PFSK-1 (cell line): ENCODE results near the gene RIC8A.

Experiments used
- FOXP2 ChIP-seq: optimal IDR thresholded peaks from 2 replicates; pipeline ENCODE3; 2011; ENCODE audit warnings: borderline replicate concordance, control low read depth, inconsistent platforms; ENCODE audit not compliant: insufficient read depth; ENCODE audit errors: extremely low read length, extremely low read depth
- POLR2AphosphoS5 ChIP-seq: IDR thresholded peaks from 2 replicates; pipeline ENCODE4 v1.6.1; 2012; ENCODE audit warnings: low read depth, mild to moderate bottlenecking, control low read depth, low read length, moderate library complexity
- SIN3A ChIP-seq: IDR thresholded peaks from 2 replicates; pipeline ENCODE4 v1.6.1; 2012; ENCODE audit warnings: mild to moderate bottlenecking, low read length, moderate library complexity, borderline replicate concordance; ENCODE audit not compliant: insufficient read depth
- TAF1 ChIP-seq: IDR thresholded peaks from 2 replicates; pipeline ENCODE4 v1.6.1; 2012; ENCODE audit warnings: low read length, control low read depth, borderline replicate concordance; ENCODE audit not compliant: insufficient read depth
- TF ChIP-seq, protein P1 (sequence below), 2 experiments: IDR thresholded peaks; 2 replicates each; pipeline versions ENCODE4 v1.6.1 to v1.8.0; 2011 to 2012; ENCODE audit warnings: low read depth in 2 of 2, low read length in 2 of 2, control low read depth in 1 of 2, inconsistent platforms in 1 of 2, mild to moderate bottlenecking in 1 of 2, moderate library complexity in 1 of 2; ENCODE audit not compliant: insufficient read depth in 1 of 2

DNA sequence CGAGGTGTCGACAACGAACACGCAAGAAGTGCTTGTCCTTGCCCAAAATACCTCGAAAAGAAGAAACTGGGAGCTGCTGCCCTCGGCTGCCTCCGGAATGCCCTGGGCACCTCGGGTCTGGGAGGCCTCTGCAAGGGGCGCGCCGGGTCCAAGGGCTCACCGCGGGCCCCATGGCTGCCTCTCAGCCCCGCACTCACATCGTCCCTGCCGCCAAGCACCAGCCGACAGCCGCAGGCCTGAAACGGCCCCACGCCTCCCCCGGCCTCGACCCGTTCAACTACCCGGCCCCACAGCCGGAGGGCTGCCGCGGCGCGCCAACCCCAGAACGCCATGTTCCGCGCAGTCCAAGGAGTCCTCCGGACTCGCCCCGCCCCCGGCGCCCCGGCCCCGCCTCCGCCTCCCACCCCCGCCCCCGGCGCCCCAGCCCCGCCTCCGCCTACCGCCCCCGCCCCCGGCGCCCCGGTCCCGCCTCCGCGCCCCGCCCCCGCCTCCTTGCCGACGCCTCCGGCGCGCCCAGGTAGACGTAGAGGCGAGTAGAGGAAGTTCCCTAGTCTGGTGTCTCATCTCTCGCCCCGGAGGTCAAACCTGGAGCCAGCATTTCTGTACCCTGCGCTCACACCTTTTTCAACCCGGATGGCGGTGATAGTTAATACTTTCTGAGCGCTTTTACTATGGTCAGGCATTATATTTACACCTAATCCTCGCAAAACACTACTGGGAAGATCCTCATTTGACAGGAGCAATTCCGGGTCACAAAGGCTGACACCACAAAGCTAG is 28.7 kb downstream of the RIC8A start, which contains the start of gene SIRT3:
- TF ChIP-seq, protein P1, sequence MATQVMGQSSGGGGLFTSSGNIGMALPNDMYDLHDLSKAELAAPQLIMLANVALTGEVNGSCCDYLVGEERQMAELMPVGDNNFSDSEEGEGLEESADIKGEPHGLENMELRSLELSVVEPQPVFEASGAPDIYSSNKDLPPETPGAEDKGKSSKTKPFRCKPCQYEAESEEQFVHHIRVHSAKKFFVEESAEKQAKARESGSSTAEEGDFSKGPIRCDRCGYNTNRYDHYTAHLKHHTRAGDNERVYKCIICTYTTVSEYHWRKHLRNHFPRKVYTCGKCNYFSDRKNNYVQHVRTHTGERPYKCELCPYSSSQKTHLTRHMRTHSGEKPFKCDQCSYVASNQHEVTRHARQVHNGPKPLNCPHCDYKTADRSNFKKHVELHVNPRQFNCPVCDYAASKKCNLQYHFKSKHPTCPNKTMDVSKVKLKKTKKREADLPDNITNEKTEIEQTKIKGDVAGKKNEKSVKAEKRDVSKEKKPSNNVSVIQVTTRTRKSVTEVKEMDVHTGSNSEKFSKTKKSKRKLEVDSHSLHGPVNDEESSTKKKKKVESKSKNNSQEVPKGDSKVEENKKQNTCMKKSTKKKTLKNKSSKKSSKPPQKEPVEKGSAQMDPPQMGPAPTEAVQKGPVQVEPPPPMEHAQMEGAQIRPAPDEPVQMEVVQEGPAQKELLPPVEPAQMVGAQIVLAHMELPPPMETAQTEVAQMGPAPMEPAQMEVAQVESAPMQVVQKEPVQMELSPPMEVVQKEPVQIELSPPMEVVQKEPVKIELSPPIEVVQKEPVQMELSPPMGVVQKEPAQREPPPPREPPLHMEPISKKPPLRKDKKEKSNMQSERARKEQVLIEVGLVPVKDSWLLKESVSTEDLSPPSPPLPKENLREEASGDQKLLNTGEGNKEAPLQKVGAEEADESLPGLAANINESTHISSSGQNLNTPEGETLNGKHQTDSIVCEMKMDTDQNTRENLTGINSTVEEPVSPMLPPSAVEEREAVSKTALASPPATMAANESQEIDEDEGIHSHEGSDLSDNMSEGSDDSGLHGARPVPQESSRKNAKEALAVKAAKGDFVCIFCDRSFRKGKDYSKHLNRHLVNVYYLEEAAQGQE (IDR thresholded peaks at IDR 0.05; ENCODE audit: insufficient read depth in 1 of 2, low read depth in 2 of 2, low read length in 2 of 2), result peak in 1 of 2 experiments; percentile 50; a peak in 1 of 4 replicates
- TF ChIP-seq POLR2AphosphoS5 (peak; percentile 58; the same call in 1 of the 2 replicates), TAF1 (peak; percentile 91; the same call in 1 of the 2 replicates), FOXP2 (peak; percentile 78), SIN3A (0 out of 2 replicates have a peak, but pooled peaks have one; percentile 25)
